SK-N-MC (cell line): ENCODE measurements around the gene POMT1.

ENCODE experiments used
- EZH2 ChIP-seq: fragments of 200-600 bp; sonication (generic); IDR thresholded peaks from one replicate; pipeline ENCODE4 v1.6.1; 2017; ENCODE audit warnings: antibody characterized with exemption
- FOXP2 ChIP-seq: optimal IDR thresholded peaks from 2 replicates; pipeline ENCODE3; 2011; ENCODE audit warnings: mild to moderate bottlenecking, moderate library complexity; ENCODE audit not compliant: insufficient read depth; ENCODE audit errors: extremely low read length, control extremely low read depth
- POLR2AphosphoS5 ChIP-seq: IDR thresholded peaks from 2 replicates; pipeline ENCODE4 v1.6.1; 2012; ENCODE audit warnings: mild to moderate bottlenecking, low read depth, low read length, borderline replicate concordance

DNA sequence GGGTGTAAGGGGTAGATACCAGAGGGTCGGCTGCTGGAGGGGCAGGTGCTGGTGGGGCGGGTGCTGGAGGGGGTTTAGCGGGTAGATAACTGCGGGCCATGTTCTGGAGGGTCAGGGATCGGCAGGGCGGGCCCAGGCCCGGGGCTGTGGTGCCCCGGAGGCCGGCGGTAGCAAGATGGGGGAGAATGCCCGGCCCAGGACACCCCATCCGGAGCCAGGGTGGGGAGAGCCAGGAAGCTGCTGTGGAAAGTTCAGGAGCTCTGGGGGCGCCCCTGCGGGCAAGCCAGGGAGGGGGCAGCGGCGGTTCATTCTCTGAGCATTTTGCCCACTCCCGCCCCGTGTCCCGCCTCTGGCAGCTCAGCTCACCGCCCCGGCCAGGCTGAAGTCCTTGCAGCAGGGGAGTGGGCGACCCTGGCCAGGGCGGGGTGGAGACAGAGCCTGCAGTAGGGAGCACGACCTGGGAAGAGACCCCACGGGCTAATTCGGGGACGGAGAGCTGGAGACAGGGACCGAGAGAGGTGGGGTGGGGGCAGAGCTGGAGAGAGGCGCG is 43.1 kb downstream of the POMT1 start:
- TF ChIP-seq EZH2 (no peak), POLR2AphosphoS5 (no peak), FOXP2 (no peak)
